Neural progenitor cell (in vitro differentiated cells): ENCODE results near the gene USP48.

Experiments
- EZH2 ChIP-seq: fragments of 200-600 bp; sonication (generic); IDR thresholded peaks from 2 replicates; pipeline ENCODE4 v1.6.1; 2017; ENCODE audit warnings: antibody characterized with exemption, mild to moderate bottlenecking, moderate library complexity
- EZH2phosphoT487 ChIP-seq: fragments of 200-600 bp; sonication (generic); IDR thresholded peaks from 2 replicates; pipeline ENCODE4 v1.6.1; 2017; ENCODE audit warnings: antibody characterized with exemption
- TF ChIP-seq, protein P1 (sequence below): fragments of 200-600 bp; sonication (generic); IDR thresholded peaks from 2 replicates; pipeline ENCODE4 v1.5.1; 2017; ENCODE audit warnings: antibody characterized with exemption, mild to moderate bottlenecking

DNA sequence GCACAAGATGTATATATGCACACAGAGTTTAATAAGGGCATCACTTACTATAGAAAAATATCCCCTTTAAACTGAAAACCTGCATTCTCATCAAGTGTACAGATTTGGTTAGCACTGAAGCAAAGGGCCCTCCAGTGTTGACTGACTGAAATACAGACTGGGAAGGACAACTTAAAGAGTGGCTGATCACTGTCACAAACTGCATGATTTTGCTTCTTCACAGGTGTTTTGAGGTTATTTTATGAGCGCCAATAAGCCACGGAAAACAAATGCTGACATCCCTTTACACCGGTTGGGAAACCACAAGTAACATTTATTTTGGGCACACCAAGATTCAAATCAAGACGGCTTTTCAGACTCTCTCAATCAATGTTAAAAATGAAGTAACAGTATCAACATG is 82.9 kb downstream of the USP48 start:
- TF ChIP-seq EZH2 (no peak), EZH2phosphoT487 (no peak)
- TF ChIP-seq, protein P1, sequence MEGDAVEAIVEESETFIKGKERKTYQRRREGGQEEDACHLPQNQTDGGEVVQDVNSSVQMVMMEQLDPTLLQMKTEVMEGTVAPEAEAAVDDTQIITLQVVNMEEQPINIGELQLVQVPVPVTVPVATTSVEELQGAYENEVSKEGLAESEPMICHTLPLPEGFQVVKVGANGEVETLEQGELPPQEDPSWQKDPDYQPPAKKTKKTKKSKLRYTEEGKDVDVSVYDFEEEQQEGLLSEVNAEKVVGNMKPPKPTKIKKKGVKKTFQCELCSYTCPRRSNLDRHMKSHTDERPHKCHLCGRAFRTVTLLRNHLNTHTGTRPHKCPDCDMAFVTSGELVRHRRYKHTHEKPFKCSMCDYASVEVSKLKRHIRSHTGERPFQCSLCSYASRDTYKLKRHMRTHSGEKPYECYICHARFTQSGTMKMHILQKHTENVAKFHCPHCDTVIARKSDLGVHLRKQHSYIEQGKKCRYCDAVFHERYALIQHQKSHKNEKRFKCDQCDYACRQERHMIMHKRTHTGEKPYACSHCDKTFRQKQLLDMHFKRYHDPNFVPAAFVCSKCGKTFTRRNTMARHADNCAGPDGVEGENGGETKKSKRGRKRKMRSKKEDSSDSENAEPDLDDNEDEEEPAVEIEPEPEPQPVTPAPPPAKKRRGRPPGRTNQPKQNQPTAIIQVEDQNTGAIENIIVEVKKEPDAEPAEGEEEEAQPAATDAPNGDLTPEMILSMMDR: no peak
